Ramos (cell line): ENCODE results near the gene GRIN1.
"Not testable (repeated sequence)": the region's sequence is repeated elsewhere in the genome, so short reads cannot be mapped to it uniquely, and the experiment has no call there.

ENCODE experiments used
- in situ Hi-C: fragments of 300-500 bp; cut with MboI; formaldehyde crosslinking; loops from one replicate; pipeline ENCODE4 v1.14.3; 2022; ENCODE audit warnings: low sequenced_read_pairs; ENCODE audit not compliant: unreplicated experiment

Gene GRIN1

DNA sequence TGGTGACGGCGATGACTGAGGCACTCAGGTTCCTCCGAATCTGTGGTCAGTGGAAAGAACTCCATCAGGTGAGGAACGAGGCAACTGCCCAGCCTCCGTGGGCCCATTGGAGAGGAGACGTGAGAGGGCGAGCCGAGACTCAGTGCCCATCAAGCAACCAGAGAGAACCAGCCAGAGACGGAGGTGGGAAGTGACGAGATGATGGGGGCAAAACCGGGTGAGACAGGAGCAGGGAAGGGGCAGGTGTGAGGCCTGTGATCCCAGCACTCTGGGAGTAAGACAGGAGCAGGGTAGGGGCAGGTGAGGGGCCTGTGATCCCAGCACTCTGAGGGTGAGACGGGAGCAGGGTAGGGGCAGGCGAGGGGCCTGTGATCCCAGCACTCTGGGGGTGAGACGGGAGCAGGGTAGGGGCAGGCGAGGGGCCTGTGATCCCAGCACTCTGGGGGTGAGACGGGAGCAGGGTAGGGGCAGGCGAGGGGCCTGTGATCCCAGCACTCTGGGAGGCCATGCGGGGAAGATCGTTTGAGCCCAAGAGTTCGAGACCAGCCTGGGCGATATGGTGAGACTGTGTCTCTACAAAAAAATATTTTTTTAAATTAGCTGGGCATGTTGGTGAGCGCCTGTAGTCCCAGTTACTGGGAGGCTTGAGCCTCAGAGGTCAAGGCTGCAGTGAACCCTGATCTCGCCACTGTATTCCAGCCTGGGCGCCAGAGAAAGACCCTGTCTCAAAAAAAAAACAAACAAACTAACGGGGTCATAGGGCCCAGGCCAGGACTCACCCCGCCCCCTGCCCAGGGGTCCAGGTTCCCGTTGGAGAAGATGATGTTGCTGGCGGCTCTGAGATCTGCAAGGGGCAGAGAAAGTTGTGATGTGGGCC, 27.8 kb upstream of the GRIN1 start:
- in situ Hi-C loops = no loop called here

DNA sequence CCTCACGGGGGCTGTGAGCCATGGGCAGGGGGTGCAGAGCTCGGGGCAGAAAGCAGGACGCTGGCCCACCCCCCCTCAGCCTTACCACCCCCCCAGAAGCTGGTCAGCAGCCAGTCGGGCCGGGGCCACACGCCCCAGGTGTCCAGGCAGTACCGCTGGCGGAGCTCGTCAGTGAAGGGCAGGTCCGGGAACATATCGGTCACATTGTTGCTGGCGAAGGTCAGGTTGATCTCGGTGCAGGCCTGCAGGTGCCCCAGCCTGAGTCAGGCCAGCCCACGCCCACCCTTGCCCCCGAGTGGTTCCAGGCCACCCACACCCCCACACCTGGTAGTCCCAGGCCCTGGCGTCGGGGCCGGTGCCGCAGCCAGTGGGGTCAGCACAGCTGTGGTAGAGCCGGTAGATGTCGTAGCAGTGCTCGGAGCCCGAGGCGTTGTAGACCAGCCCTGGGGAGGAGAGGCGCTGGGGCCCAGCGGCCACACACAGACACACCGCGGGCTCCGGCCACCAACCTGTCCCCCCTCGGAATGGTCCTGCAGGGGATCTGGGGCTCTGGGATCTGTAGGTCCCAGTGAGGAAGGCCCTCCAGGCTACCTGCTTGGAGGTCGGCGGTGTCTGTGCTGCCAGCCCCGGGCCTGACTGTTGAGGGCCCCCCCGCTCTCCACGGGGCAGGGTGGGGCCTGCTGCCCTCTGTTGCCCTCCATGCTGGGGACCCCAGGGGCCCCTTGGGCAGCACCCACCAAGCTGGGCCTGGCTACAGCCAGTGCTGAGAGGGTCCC, 27.0 kb upstream of the GRIN1 start:
- in situ Hi-C loops = no loop called here

DNA sequence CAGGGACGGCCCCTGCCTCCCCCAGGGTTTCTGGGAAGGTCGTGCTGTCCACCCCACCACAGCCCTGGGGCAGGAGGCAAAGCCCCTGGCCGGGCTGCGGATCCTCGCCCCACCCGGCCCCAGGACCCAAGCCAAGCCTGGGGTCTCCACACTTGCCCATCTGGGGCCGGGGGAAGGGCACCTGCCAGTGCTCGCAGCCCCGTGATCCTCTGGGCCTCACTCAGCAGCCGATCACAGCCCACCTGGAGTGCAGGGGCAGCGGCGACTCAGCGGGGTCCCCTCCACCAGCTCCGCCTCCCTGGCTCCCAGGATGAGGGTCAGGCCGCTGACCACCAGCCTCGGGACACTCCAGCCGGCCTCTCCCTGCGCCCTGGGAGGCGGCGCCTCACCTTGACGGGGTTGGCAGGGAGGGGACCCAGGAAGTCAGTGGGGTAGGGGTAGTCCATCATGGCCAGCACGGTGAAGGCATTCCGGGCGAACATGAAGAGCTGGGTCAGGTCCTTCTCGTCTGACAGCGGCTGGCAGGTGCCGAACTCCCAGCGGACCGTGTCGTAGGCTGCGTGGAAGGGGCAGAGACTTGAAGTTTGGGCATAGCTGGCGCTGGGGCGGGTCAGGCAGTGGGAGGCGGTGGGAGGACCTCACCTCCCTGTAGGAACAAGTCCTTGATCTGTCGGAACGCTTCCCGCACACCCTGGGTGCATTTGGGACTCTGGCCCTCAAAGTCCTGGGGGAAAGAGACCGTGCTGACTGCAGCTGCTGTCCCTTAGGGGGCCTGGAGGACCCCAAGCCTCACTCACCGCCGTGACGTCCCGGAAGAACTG, 26.2 kb upstream of the GRIN1 start:
- in situ Hi-C loops = no loop called here

DNA sequence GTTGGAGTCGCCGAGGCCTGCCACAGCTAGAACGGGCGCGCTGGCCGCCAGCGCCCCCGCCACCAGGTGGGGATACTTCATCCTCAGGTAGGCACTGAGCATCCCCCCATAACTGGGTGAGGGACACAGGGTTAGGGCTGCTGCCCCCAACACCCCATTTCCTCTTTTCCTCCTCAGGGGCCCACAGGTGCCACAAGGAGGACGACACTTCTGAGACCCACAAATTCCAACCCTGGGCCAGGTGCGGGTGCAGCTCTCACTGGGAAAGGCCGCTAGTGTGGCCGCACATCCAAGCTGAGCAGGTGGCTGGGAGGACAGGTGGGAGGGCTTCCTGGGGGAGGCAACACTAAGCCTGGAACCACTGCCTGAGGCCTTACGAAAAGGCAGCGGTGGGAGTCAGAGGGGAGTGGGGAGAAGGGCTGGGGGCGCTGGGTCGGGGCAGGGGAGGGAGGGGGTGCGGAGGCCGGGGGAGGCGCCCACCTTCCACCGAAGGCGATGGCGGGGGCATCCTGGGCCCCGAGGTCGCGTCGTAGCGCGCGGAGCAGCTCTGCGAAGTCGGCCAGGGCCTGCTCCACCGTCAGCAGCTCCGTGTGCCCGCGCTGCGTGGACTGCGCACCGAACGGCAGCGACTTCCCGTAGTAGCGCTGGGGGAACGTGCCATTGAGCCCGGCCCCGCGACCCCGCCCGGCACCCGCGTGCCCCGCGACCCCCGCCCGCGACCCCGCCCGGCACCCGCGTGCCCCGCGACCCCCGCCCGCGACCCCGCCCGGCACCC, 25.4 kb upstream of the GRIN1 start:
- in situ Hi-C loops = no loop called here

DNA sequence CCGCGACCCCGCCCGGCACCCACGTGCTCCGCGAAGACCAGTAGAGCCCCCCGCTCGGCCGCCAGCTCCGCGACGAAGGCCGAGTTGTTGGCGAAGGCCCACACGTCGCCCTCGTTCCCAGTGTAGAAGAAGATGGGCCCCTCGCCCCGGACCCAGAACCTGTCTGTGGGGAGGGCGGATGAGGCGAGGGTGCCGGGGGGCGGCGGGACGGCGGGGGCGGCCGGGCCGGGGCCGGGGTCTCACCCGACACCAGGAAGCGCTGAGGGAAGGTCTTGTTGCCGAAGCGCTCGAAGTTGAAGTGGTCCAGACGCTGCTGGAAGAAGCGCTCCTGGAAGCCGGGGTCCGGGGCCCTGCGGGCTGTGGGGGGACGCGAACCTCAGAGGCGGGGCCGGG, 24.7 kb upstream of the GRIN1 start:
- in situ Hi-C loops = no loop called here

- in situ Hi-C loops = no loop called here
Measured at GRCh38 chr9:137114613-137115393, 24.2 kb upstream of the GRIN1 start, which contains the start of gene DPP7. TSS of gene DPP7 (minus strand) at chr9:137114733. CDS start at chr9:137114713, 20 bp downstream.

DNA sequence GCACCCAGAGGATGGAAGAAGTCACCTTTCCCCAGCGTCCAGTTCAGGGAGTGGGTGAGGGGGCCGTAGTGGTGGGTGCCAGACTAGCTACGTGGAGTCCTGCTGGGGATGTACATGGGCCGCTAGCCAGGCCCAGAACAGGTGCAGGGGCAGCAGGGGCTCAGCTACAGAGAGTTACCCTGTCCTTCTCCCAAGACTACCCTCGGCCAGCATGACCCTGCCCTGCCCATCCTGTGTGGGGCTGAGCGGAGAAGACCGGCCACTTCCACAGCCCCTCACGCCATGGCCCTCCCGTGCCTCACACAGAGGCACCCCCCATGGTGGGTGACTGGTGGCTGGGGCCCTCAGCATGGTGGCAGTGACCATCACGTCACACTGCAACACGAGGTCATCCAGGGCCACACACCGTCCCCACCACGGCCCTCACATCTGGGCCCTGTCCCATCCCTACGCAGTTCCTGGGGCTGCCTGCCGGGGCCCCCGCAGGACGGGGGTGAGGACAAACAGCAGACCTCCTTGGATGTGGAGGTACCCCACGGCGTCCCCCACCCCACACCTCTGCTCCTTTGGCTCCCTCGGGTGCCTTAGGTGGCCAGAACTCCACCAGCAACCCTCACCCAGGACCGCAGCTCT, 23.4 kb upstream of the GRIN1 start:
- in situ Hi-C loops = no loop called here

DNA sequence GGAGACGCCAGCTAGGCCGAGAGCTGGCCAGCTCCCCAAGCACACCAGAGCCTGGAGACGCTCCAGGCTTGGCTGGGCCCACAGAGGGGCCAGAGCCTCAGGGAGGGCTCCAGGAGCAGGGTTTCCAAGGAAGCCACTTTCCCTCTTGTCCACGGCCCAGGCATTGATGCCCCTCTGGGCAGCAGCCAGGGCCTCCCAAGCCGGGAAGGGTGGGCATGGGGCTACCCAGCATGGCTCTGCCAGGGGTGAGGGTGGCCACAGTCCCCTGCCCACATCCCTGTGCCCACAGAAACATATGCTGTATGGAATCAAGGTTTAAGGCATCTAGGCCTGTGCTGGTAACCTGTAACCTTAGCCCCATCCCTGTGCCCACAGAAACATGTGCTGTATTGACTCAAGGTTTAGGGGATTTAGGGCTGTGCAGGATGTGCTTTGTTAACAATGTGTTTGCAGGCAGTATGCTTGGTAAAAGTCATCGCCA, 22.9 kb upstream of the GRIN1 start:
- in situ Hi-C loops = no loop called here

GRCh38 chr9:137116728-137117127, 22.2 kb upstream of the GRIN1 start:
- in situ Hi-C loops = no loop called here

GRCh38 chr9:137117269-137117731, 21.7 kb upstream of the GRIN1 start:
- in situ Hi-C loops = no loop called here

GRCh38 chr9:137118092-137118603, 20.8 kb upstream of the GRIN1 start:
- in situ Hi-C loops = not testable (repeated sequence)

DNA sequence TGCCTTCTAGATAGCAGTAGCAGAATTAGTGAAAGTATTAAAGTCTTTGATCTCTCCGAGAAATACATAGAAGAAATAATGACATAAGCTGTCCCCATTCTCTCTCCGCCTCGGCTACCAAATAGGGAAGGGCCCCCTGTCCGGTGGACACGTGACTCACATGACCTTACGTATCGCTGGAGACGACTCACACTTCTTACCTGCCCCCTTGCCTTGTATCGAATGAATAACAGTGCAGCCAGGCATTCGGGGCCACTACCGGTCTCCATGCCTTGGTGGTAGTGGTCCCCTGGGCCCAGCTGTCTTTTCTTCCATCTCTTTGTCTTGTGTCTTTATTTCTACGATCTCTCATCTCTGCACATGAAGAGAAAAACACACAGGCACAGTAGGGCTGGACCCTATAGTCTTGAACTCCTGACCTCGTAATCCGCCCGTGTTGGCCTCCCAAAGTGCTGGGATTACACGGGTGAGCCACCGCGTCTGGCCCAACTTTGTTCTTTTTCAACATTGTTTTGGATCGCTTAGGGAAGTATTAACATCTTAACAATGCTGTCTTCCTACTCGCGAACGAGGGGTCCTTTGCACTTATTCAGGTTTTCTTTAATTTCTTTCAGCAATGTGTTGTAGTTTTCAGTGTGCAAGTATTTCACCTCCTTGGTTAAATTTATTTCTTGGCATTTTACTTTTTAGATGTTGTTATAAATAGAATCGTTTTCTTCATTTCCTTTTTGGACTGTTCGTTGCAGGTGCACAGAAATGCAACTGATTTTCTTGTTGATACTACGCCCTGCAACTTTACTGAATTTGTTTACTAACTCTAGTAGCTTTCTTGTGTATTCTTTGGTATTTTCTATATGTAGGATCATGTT, 16.8 kb upstream of the GRIN1 start:
- in situ Hi-C loops = loop anchor here (5.0 kb wide), 1 partner anchor 105 kb away; the partner anchor contains the start of genes CYSRT1 and RNF224

- in situ Hi-C loops = loop anchor here (5.0 kb wide), 1 partner anchor 104 kb away; the partner anchor contains the start of genes CYSRT1 and RNF224
Measured at GRCh38 chr9:137122796-137123467, 16.0 kb upstream of the GRIN1 start.

DNA sequence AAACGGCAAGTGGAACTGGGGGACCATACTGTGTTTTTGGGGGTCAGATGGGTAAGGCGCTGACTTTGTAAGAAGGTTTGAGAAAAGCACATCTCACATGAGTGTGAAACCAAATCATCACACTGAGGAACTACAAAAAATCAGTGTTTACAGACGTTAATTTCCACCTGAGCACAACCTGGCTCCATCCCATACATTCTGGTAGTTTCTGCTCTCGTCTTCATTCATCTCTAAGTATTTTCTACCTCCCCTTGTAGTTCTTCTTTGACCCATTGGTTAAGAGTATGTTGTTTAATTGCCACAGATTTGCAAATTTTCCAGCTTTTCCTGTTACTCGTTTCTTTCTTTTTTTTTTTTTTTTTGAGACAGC, 15.5 kb upstream of the GRIN1 start:
- in situ Hi-C loops = loop anchor here (5.0 kb wide), 1 partner anchor 104 kb away; the partner anchor contains the start of genes CYSRT1 and RNF224

DNA sequence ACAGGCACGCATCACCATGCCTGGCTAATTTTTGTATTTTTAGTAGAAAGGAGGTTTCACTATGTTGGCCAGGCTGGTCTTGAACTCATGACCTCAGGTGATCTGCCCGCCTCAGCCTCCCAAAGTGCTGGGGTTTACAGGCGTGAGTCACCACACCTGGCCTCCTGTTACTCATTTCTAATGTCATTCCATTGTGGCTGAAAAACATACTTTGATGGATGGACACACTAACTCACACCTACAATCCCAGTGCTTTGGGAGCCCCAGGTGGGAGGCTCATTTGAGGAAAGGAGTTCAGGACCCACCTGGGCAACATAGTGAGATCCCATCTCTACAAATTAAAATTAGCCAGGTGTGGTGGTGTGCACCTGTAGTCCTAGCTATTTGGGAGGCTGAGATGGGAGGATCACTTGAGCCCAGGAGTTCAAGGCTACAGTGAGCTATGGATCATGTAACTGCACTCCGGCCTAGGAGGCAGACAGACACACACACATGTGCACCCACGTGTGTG, 14.9 kb upstream of the GRIN1 start:
- in situ Hi-C loops = loop anchor here (5.0 kb wide), 1 partner anchor 103 kb away; the partner anchor contains the start of genes CYSRT1 and RNF224

DNA sequence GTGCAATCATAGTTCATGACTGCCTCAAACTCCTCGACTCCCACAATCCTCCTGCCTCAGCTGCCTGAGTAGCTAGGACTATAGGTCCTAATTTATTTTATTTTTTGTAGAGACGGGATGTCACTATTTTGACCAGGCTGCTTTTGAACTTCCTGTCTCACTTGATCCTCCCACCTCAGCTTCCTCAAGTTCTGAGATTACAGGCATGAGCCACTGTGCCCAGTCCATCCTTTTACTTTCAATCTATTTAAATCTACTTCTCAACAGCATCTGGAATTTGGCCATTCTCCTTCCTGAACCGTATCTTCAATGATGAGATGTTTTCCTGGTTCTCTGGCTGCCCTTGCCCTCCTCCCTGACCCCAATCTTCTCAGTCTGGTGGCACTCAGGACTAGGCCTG, 12.2 kb upstream of the GRIN1 start:
- in situ Hi-C loops = no loop called here
